Activated effector memory CD4-positive, alpha-beta T cell treated with anti-CD3 and anti-CD28 coated beads, Interleukin-2, amount 50 U/mL, for 16 hours (primary cell): ENCODE data around the gene GALNT17.

Experiments used
- DNase-seq: peaks from one replicate; pipeline ENCODE4 v3.0.0-alpha.2; 2020

Gene GALNT17

GRCh38 chr7:71286924-71287323 lies 155.0 kb downstream of the GALNT17 start:
- no peak for DNase-seq

DNA sequence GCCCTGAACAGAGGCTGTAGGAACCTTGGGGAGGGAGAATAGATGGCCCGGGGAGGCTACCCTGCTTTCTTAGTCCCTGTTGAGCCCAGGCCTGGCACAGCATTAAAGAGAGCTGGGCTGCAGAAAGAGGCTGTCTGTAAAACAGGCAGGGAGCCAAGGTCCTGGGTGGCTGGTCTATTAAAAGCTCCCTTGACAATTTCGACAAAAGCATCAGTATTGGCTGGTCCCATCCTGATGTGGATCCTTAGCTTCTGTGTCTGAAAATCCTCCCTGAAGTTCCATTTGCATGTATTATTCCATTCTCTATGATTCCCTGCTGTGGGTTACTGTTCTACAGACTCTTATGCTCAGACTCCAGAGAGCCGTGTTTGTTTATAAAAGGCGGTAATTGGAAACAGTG lies 158.5 kb downstream of the GALNT17 start:
- no peak for DNase-seq

GRCh38 chr7:71298378-71298777 lies 166.4 kb downstream of the GALNT17 start:
- no peak for DNase-seq

GRCh38 chr7:71300086-71300485 lies 168.1 kb downstream of the GALNT17 start:
- DNase-seq = no peak

GRCh38 chr7:71300603-71301002 lies 168.7 kb downstream of the GALNT17 start:
- no peak for DNase-seq

- no peak for DNase-seq
Observed at GRCh38 chr7:71301167-71301566, 169.2 kb downstream of the GALNT17 start.

GRCh38 chr7:71303566-71303965 lies 171.6 kb downstream of the GALNT17 start:
- no peak for DNase-seq

GRCh38 chr7:71308096-71308495 lies 176.2 kb downstream of the GALNT17 start:
- DNase-seq = no peak

DNA sequence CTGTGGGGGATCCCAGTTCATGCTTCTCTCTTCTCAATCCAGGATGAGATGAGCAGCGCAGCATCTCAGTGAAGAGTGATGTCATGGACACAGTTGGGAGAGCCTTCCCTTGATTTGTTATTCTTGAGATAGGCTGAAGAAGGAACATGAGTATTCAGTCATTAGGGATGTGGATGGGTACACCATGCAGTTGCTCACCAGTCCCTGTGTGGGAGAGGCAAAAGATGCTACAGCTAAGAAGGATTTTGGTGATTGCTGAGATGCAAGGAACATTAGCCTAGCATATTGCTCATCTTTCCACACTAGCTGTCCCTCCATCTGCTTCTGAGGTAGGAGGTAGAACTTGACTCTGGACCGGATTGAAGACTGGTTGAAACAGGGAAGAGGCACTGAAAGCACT lies 179.6 kb downstream of the GALNT17 start:
- DNase-seq = no peak

GRCh38 chr7:71312755-71313490 lies 181.0 kb downstream of the GALNT17 start:
- DNase-seq = no peak

GRCh38 chr7:71313553-71313952 lies 181.6 kb downstream of the GALNT17 start:
- no peak for DNase-seq

- no peak for DNase-seq
Observed at GRCh38 chr7:71320916-71321315, 189.0 kb downstream of the GALNT17 start.

GRCh38 chr7:71322201-71322600 lies 190.3 kb downstream of the GALNT17 start:
- no peak for DNase-seq

DNA sequence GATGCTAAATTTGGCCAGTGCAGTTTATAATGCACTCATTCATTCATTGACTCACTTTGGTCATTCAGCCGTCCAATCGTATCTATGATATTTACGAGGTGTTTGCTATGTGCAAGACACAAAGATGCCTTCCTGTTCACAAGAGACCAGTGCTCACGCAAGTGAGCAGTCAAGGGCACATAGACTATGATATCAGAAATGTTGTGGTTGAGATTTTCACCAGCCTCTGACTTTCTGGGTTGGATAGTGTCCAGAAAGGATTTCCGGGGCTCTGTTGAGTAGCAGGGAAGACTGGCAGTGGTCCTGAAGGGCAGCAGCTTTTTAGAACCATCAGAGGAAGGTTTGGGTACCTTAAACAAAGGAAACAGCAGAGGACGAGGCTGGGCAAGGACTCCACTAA lies 191.8 kb downstream of the GALNT17 start:
- no peak for DNase-seq

GRCh38 chr7:71325151-71325550 lies 193.2 kb downstream of the GALNT17 start:
- DNase-seq = no peak

DNA sequence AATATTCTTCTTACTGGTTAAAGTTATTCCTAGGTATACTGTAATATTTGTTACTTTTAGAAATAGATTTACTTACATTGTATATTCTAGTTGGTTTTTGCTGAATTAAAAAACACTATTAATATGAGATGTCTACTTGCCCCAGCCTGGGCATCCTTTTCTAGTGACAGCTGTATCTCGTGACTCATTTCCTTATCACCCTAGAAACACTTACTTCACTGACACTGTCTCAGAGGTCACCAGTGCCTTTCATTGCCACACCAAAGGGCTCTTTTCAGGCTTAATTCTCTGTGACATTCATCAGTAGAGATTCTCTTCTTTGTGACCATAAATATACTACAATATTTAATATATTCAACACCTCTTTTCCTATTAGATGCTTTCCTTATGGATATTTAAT lies 194.7 kb downstream of the GALNT17 start:
- DNase-seq = no peak

DNA sequence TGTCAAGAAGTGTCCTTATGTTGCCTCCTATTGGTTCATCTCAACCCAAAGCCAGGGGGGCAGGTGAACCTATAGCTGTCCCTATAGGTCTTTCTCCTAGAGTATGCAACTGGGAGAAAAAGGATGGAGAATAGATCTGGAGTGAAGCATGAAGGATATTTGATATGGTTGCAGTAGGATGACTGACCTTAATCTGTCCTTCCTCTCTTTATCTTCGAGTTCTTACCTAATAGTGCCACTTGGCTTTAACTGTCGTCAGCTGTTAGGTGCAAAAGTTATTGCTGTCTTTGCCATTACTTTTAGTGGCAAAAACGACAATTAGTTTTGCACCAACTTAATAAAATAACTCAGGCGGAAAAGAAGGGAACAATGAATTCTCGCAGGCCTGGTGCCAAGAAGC lies 196.0 kb downstream of the GALNT17 start:
- no peak for DNase-seq

DNA sequence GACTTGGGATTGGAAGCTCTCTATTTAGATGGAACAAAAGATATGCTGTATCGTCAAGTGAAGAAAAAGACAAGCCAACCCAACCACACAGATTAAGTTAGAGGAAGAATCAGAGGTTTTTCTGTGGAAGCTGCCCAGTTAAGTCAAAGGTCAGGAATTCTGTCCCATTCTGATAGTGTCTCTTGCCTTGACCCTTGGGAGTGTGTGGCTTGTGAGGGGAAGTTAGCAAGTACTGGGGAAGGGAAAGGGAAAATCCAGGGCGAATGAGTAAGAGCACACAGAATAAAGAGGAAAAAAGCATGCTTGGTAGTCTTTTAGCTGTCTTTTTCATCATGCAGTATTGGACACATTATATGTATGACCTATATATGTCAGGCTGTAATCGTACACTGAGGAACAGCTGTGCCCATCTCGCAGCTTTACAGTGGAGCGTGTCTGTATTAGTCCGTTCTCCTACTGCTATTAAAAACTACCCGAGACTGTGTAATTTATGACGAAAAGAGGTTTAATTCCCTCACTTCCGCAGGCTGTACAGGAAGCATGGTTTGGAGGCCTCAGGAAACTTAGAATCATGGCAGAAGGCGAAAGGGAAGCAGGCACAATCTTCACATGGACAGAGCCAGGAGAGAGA lies 197.2 kb downstream of the GALNT17 start:
- DNase-seq = no peak

GRCh38 chr7:71332207-71332606 lies 200.3 kb downstream of the GALNT17 start:
- no peak for DNase-seq

DNA sequence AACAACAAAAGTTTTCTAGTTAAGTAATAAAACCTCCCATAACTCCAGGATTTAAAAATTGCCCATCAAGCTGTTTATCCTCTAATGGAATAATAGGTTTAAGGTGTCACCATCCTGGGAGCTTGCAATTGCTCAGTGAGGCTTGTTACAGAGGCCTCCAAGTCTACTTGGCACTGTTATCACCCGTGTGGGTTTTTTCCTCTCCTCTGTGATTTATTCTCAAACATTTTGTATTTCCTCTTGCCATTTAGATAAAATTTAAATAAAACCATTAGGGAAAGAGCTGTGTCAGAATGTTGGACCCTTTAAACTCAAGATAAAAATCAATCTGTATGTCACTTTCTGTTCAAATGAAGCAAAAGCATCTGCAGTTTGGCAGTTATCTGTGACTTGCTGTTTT lies 202.6 kb downstream of the GALNT17 start:
- DNase-seq = no peak

- no peak for DNase-seq
Observed at GRCh38 chr7:71338866-71339265, 206.9 kb downstream of the GALNT17 start.

GRCh38 chr7:71339924-71340323 lies 208.0 kb downstream of the GALNT17 start:
- no peak for DNase-seq

GRCh38 chr7:71342202-71342601 lies 210.3 kb downstream of the GALNT17 start:
- no peak for DNase-seq

- no peak for DNase-seq
Observed at GRCh38 chr7:71343039-71343438, 211.1 kb downstream of the GALNT17 start.

GRCh38 chr7:71343892-71344291 lies 211.9 kb downstream of the GALNT17 start:
- no peak for DNase-seq
